Mammary epithelial cell (primary cell): ENCODE results near the gene ANKRD50.

Experiments used
- CTCF ChIP-seq, 2 donors: IDR thresholded peaks in 1 of 2; conservative IDR thresholded peaks in 1 of 2; 2 replicates each; pipeline ENCODE4 v1.5.1; 2011 to 2012; ENCODE audit warnings: inconsistent platforms in 2 of 2, low read length in 2 of 2, mild to moderate bottlenecking in 2 of 2, control low read depth in 1 of 2, low read depth in 1 of 2; ENCODE audit not compliant: insufficient read depth in 1 of 2; ENCODE audit errors: extremely low read depth in 1 of 2
- EZH2 ChIP-seq: IDR thresholded peaks from 2 replicates; pipeline ENCODE4 v1.6.1; 2012; ENCODE audit warnings: low read length, inconsistent platforms, borderline replicate concordance

- TF ChIP-seq CTCF (conservative IDR thresholded peaks at IDR 0.05 in 1 of 2, IDR thresholded peaks at IDR 0.05 in 1 of 2; ENCODE audit: extremely low read depth in 1 of 2, insufficient read depth in 1 of 2, low read depth in 1 of 2, low read length in 2 of 2) (no peak), EZH2 (no peak)
Measured at GRCh38 chr4:124694946-124695598, 17.5 kb downstream of the ANKRD50 start.
